K562 (cell line): ENCODE results near the gene C19orf47. TPM values are rescaled to one million over a fixed set of nuclear protein-coding genes. Genes with fewer than 3 reads are reported as not detected.

ENCODE experiments used
- ATAC-seq: fragments of 200-7000 bp; cut with Tn5 transposase; 3 replicates; pipeline ENCODE4 v1.9.1; 2020; ENCODE audit warnings: moderate library complexity
- BruUV-seq: library from RNA; stranded (reverse); fragments of 400-500 nt; replicated peaks from 2 replicates; lab custom pipeline; 2021; lab: Mats Ljungman, UMichigan
- CTCF ChIA-PET: fragments of 300-600 bp; formaldehyde crosslinking; extraction: SDS; loops from one replicate; lab custom pipeline; 2021; ENCODE audit warnings: low intra/inter-chr PET ratio; lab: Yijun Ruan, JAX
- POLR2A ChIA-PET: fragments of 300-600, 350-650 bp; sonication (Branson Sonifier 250); formaldehyde crosslinking; extraction: SDS; loops from one replicate; lab custom pipeline; 2021; ENCODE audit warnings: antibody characterized with exemption, inconsistent platforms; lab: Yijun Ruan, JAX
- DNase-seq, 4 experiments: peaks; one replicate each; pipeline versions ENCODE4 v3.0.0 to v3.0.0-alpha.2; 2011 to 2018; ENCODE audit warnings: low spot score in 3 of 4, mixed read lengths in 3 of 4; ENCODE audit errors: extremely low read depth in 1 of 4
- FAIRE-seq: peaks from 2 replicates; lab custom pipeline; 2011; peaks lifted over from hg19 to GRCh38; lab: Jason Lieb, UNC
- H2AFZ ChIP-seq: 2 replicates; pipeline ENCODE4 v1.6.0; 2011; ENCODE audit warnings: low read depth, low read length, control low read depth, inconsistent platforms
- H3K27ac ChIP-seq: fragments of 200-600 bp; 3 replicates; pipeline ENCODE4 v1.8.0; 2011; ENCODE audit warnings: low read depth, mild to moderate bottlenecking, control low read depth, inconsistent platforms, low read length, moderate library complexity, mixed read lengths; ENCODE audit errors: extremely low read depth
- H3K27me3 ChIP-seq, 2 experiments: fragments of 300-600 bp in 1 of 2; 2 replicates in 1 of 2; 3 replicates in 1 of 2; pipeline versions ENCODE4 v1.6.0 to v1.8.0; 2011; ENCODE audit warnings: inconsistent platforms in 2 of 2, low read length in 2 of 2, mild to moderate bottlenecking in 1 of 2, mixed read lengths in 1 of 2, moderate library complexity in 1 of 2; ENCODE audit not compliant: control insufficient read depth in 2 of 2, insufficient read depth in 2 of 2
- H3K36me3 ChIP-seq: fragments of 300-600 bp; 3 replicates; pipeline ENCODE4 v1.8.0; 2011; ENCODE audit warnings: mild to moderate bottlenecking, low read length, inconsistent platforms; ENCODE audit not compliant: control insufficient read depth, insufficient read depth
- H3K4me1 ChIP-seq, 2 experiments: fragments of 200-600 bp in 1 of 2; replicated peaks in 1 of 2; 2 replicates in 1 of 2; 3 replicates in 1 of 2; pipeline versions ENCODE4 v1.5.1 to v1.8.0; 2011; ENCODE audit warnings: inconsistent platforms in 2 of 2, low read length in 2 of 2, mild to moderate bottlenecking in 1 of 2, mixed read lengths in 1 of 2, moderate library complexity in 1 of 2; ENCODE audit not compliant: control insufficient read depth in 2 of 2, insufficient read depth in 2 of 2
- H3K4me2 ChIP-seq: 2 replicates; pipeline ENCODE4 v1.6.1; 2011; ENCODE audit warnings: low read length, control low read depth, inconsistent platforms, mixed read lengths; ENCODE audit not compliant: insufficient read depth
- H3K4me3 ChIP-seq: fragments of 200-600 bp; sonication (generic), shearing (Covaris generic); 2 replicates; pipeline ENCODE4 v1.5.1; 2016; ENCODE audit warnings: control low read depth, inconsistent platforms
- H3K79me2 ChIP-seq: fragments of 200-600 bp; 3 replicates; pipeline ENCODE4 v1.8.0; 2011; ENCODE audit warnings: low read length, inconsistent platforms; ENCODE audit not compliant: control insufficient read depth, insufficient read depth
- H3K9ac ChIP-seq, 2 experiments: 2 replicates each; pipeline versions ENCODE4 v1.6.0 to v1.6.1; 2011; ENCODE audit warnings: low read depth in 2 of 2, low read length in 2 of 2, control low read depth in 1 of 2, inconsistent platforms in 1 of 2, mild to moderate bottlenecking in 1 of 2, mixed read lengths in 1 of 2; ENCODE audit not compliant: insufficient read depth in 1 of 2
- H3K9me1 ChIP-seq: one replicate; pipeline ENCODE4 v1.6.0; 2011; ENCODE audit warnings: inconsistent platforms, mild to moderate bottlenecking, low read length, moderate library complexity; ENCODE audit not compliant: control insufficient read depth, insufficient read depth
- H3K9me3 ChIP-seq: replicated peaks from 2 replicates; pipeline ENCODE4 v1.5.1; 2011; ENCODE audit warnings: low read depth, low read length, inconsistent platforms; ENCODE audit not compliant: control insufficient read depth, insufficient read depth
- H4K20me1 ChIP-seq: replicated peaks from 2 replicates; pipeline ENCODE4 v1.6.1; 2011; ENCODE audit warnings: low read length, inconsistent platforms, mixed read lengths; ENCODE audit not compliant: control insufficient read depth, insufficient read depth
- EGR1 ChIP-seq: fragments of 450-650 bp; conservative IDR thresholded peaks from 2 replicates; pipeline ENCODE4 v1.6.1; 2017; ENCODE audit warnings: mild to moderate bottlenecking
- FOS ChIP-seq: IDR thresholded peaks from 3 replicates; pipeline ENCODE4 v1.6.1; 2011; ENCODE audit not compliant: insufficient read length; ENCODE audit errors: extremely low read depth
- HNRNPUL1 ChIP-seq: fragments of 200-400 bp; formaldehyde crosslinking; IDR thresholded peaks from 2 replicates; pipeline ENCODE4 v1.6.1; 2017; ENCODE audit warnings: low read length
- WGBS: fragments of 100-300 bp; shearing (Covaris generic); methylation state at CpG from one replicate; pipeline ENCODE4 v1.1.6; 2016; ENCODE audit warnings: low coverage, mixed read lengths; ENCODE audit not compliant: insufficient coverage; ENCODE audit errors: missing lambda C conversion rate; 5-methylcytosine and 5-hydroxymethylcytosine counted together
- in situ Hi-C: fragments of 300-500 bp; cut with MboI; formaldehyde crosslinking; loops from 4 replicates; pipeline ENCODE4 v1.15.0; 2018; ENCODE audit warnings: inconsistent platforms, mixed read lengths
- intact Hi-C: fragments of 100-400 bp; cut with micrococcal nuclease; formaldehyde crosslinking; loops from 2 replicates; pipeline ENCODE4 v1.14.2; 2022
- polyA plus RNA-seq, 8 experiments: library from polyadenylated mRNA; depleted of rRNA in 4 of 8; stranded (reverse) in 5 of 8; unstranded in 3 of 8; fragments of >200 nt; fragmentation: Nextera tagmentation in 2 of 8; fragmentation: Illumina TruSeq in 1 of 8; extraction: Ambion mirVana in 2 of 8; extraction: Trizol in 1 of 8; gene quantifications; 2 replicates each; pipeline versions ENCODE4 v1.2.1 to v1.2.3, GENCODE V29; 2011 to 2014; ENCODE audit warnings: inconsistent platforms in 1 of 8, missing spikeins in 1 of 8
- total RNA-seq, 7 experiments: library from RNA; depleted of rRNA in 6 of 7; stranded (reverse); fragments of >200 nt in 6 of 7; fragmentation: Illumina TruSeq in 2 of 7; extraction: Trizol in 2 of 7; gene quantifications; 2 replicates each; pipeline versions ENCODE4 v1.2.1 to v1.2.3, GENCODE V29; 2011 to 2021; ENCODE audit warnings: low replicate concordance in 1 of 7

Gene C19orf47
- total and polyA plus RNA-seq, 9 of the 15 experiments (the other 6 are each of a cell fraction or from before 2014, with no cell fraction given): 0.08 to 26.1 (median 14.7) TPM

DNA sequence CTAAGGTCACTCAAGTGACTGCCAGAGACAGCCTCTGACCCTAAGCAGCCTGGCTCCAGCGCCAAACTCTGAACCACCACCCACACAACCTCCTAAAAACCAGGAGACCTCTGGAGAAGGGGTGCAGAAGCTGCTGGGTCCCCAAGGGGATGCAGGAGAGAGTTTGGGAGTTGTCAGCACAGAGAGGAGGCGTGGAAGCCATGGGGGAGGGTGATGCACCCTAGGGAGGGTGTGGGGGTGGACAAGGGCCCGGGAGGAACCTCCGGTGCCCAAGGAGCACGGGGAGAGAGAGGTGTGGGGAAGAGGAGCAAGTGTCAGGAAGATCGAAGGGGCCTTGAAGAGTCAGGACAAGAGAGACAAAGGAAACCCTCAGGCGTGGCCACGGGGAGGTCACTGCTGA is 43.9 kb upstream of the C19orf47 start:
- ChIA-PET POLR2A (interaction anchor here (0.6 kb wide), 1 partner anchor 34 kb away, joined by 4 read pairs; the partner anchor contains the start of gene SERTAD1), CTCF (no interaction called here)
- Histone ChIP-seq H3K4me2 (no peak overlapping the region), H2AFZ (peak overlapping the region; percentile 41; the same call in 1 of the 2 replicates), H3K9ac (peak overlapping the region in 1 of 2 experiments; percentile 38; a peak in 1 of 4 replicates), H3K9me3 (no peaks in the 10 kb centered on the region), H3K4me1 (peaks cover 6 to 40% of the 10 kb centered on the region in 2 experiments; a peak in 3 of 5 replicates), H3K27me3 (peaks cover 15 to 34% of the 10 kb centered on the region in 2 experiments), H3K27ac (no peak overlapping the region), H3K4me3 (no peak overlapping the region), H3K79me2 (no peaks in the 10 kb centered on the region), H3K9me1 (no peaks in the 10 kb centered on the region), H3K36me3 (no peaks in the 10 kb centered on the region), H4K20me1 (no peaks in the 10 kb centered on the region)
- BruUV-seq: no TSS peak
- intact Hi-C loops (no loop called here), in situ Hi-C loops (no loop called here)
- TF ChIP-seq EGR1: peak; percentile 69
- TF ChIP-seq FOS: no peak
- 33% methylated on average over 5 of the region's 8 CpGs for whole genome bisulfite sequencing
- ATAC-seq: peak; percentile 30; the same call in 2 of the 3 replicates
- peak; percentile 23 for FAIRE-seq
- DNase-seq: peak in 2 of 4 experiments; percentile 47 to 49

DNA sequence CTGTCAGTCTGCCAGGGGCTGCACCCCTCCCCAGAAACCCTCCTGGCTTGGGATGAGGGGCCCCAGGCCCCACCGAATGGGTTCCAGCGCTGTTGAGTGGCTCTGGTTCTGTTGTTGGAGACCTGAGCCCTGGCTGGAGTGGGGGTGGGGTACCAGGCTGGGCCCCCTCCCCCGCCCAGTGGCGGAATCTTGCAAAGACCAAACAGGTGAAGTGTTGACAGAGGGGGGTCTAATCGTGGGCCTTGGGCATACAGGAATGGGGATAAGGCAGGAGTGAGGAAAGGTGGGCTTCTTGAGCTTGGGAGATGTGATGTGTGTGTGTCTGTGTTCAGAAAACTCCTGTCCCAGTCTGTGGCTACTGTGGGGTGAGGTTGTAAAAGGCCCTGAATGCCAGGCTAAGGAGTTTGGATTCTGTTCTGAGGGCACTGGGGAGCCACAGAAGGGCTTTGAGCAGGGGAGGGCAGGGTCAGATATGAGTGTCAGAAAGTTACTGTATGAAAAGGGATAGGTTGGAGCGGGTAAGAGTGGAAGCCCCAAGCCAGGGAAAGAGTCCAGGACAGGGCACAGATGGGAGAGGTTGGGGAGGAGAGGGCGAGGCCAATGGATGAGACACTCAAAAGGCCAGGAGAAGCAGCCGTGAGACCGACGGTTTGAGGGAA is 42.0 kb upstream of the C19orf47 start, which contains the start of gene HIPK4:
Gene HIPK4, minus strand, starts transcription at position 98 of the 659 bp plus-strand sequence. CDS start 279 bp downstream, outside the sequence.
- FAIRE-seq: no peak
- in situ Hi-C loops: no loop called here
- TF ChIP-seq HNRNPUL1: no peak

More for the DNA sequence above, 42.0 kb upstream of the C19orf47 start, which contains the start of gene HIPK4:
- intact Hi-C loops: no loop called here
- H3K9ac ChIP-seq: peak within 1 kb of the TSS in 1 of 2 experiments; percentile 52; a peak in 2 of 4 replicates
- POLR2A ChIA-PET: no interaction called here
- peaks cover 6 to 30% of the 10 kb centered on the region in 2 experiments; a peak in 3 of 5 replicates for H3K4me1 ChIP-seq
- no peaks in the 10 kb centered on the region for H3K79me2 ChIP-seq
- WGBS: 54% methylated on average over 10 of the region's 10 CpGs
- H3K4me2 ChIP-seq: no peak within 1 kb of the TSS
- H2AFZ ChIP-seq: no peak within 1 kb of the TSS
- ATAC-seq (no peak), DNase-seq (no peak)
- H3K27me3 ChIP-seq: peaks cover 0 to 15% of the 10 kb centered on the region in 2 experiments; a peak in 3 of 5 replicates
- H3K27ac ChIP-seq: no peak within 1 kb of the TSS
- no peak within 1 kb of the TSS for H3K4me3 ChIP-seq
- CTCF ChIA-PET: no interaction called here
- H3K36me3 ChIP-seq: no peaks in the 10 kb centered on the region
- no peaks in the 10 kb centered on the region for H4K20me1 ChIP-seq
- BruUV-seq: no TSS peak
- no peaks in the 10 kb centered on the region for H3K9me1 ChIP-seq
- H3K9me3 ChIP-seq: no peaks in the 10 kb centered on the region
